DMS153 treated with DMSO at 0.1 percent for 48 hours (cell line): ENCODE measurements around the gene SARM1.
"Not testable (repeated sequence)": the region's sequence is repeated elsewhere in the genome, so short reads cannot be mapped to it uniquely, and the experiment has no call there.

ENCODE experiments used
- DNase-seq: peaks from one replicate; lab custom pipeline; 2025; ENCODE audit not compliant: unreplicated experiment; lab: John Stamatoyannopoulos, UW

Gene SARM1

DNA sequence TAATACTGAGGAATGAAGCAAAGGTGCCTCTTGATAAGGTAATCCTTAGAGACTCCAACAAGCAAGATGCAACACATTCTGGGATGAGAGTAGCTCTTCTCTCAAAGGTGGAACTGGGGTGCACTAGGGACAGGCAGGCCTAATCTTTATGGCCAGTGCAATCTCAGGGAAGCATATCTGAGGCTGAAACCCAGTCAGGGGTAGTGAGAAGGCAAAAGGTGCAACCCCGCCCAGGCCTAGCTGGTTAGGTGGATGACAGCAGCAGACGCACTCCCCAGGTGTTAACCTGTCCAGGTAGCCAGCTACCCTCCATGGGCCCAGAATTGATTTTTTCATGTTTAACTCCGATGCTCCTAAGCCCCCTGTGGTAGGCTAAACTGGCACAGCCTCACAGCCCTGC lies 44.4 kb downstream of the SARM1 start:
- no peak for DNase-seq

DNA sequence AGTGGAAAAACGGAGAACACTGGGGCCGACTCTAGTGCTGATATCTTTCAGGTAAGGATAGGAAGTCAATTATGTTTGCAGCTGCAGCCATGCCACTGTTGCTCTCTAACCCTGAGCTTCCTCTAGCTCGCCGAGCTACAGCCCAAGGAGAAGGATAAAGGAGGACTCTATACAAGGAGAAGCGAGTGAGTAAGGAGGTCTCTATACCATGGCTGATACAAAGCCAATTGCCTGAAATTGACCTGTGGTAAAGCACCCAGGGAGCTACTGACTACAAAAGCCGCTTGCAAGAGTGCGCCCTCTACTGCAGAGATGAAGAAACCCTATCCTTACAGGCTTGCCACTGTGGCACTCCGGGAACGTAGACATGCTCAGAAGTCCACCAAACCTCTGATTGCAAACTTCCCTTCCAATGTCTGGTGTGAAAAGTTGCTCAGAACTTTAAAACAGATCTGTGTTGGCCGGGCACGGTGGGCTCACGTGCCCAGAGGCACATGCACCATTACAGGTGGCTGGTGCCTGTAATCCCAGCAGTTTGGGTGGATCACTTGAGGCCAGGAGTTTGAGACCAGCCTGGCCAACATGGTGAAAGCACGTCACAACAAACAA lies 45.3 kb downstream of the SARM1 start:
- peak; percentile 93 for DNase-seq

- DNase-seq = no peak
Measured at GRCh38 chr17:28421787-28422305, 50.4 kb downstream of the SARM1 start.

- no peak for DNase-seq
Measured at GRCh38 chr17:28425206-28425605, 53.7 kb downstream of the SARM1 start.

- no peak for DNase-seq
Measured at GRCh38 chr17:28426081-28426519, 54.6 kb downstream of the SARM1 start.

GRCh38 chr17:28427371-28427770 lies 55.9 kb downstream of the SARM1 start:
- DNase-seq = no peak

DNA sequence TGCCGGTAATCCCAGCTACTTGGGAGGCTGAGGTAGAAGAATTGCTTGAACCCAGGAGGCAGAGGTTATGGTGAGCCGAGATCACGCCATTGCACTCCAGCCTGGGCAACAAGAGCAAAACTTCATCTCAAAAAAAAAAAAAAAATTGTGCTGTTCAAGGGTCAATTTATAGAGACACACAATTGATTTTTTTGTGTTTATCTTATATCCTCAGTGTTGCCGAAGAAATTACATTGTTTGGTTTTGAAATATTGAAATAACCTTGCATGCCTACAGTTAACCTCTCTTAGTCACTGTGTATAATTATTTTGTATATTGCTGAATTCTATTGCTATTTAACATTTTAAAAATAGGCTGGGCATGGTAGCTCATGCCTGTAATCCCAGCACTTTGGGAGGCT lies 56.5 kb downstream of the SARM1 start:
- not testable (repeated sequence) for DNase-seq

GRCh38 chr17:28433721-28434120 lies 62.2 kb downstream of the SARM1 start:
- DNase-seq = no peak

DNA sequence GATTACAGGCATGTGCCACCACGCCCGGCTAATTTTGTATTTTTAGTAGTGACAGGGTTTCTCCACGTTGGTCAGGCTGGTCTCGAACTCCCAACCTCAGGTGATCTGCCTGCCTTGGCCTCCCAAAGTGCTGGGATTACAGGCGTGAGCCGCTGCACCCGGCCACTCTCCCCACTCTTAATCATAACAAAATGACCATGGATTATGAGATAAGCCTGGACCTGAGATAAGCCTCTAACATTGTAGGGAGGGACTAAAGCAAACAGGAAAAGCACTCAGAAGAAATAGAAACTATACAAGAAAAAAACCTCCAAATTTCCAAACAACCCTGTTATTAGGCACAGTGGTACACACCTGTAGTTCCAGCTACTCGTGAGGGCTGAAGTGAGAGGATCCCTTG lies 62.8 kb downstream of the SARM1 start:
- not testable (repeated sequence) for DNase-seq

DNA sequence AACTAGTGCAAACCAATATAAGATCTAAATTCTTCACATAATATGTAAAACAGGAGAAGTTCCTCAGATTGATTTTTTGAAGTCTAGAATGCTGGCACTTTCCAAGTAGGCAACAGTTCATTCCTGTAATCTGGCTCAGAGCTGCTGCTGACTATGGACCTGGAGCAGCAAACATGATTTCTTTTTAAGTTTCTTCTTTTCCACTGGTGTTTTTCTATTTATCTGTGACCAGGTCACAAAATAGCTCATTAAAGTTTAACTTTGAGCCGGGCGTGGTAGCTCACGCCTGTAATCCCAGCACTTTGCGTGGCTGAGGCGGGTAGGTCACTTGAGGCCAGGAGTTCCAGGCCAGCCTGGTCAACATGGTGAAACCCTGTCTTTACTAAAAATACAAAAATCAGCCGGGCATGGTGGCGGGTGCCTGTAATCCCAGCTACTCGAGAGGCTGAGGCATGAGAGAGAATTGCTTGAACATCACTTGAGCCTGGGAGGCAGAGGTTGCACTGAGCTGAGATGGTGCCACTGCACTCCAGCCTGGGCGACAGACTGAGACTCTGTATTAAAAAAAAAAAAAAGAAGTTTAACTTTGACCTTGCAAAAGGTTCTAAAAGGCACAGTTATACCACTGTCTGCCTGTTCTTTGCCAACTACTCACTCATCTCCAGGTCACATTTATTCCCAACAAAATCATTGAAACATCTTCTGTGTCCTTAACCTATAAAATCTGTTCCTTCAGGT lies 72.6 kb downstream of the SARM1 start:
- DNase-seq = no peak

GRCh38 chr17:28446716-28447395 lies 75.4 kb downstream of the SARM1 start:
- no peak for DNase-seq

GRCh38 chr17:28447396-28447760 lies 75.9 kb downstream of the SARM1 start:
- no peak for DNase-seq

- no peak for DNase-seq
Measured at GRCh38 chr17:28449859-28450258, 78.4 kb downstream of the SARM1 start.
